Gastroesophageal sphincter (tissue), 3 donors: ENCODE data around the gene ERCC1.

ENCODE experiments used
- POLR2AphosphoS5 ChIP-seq: sonication (generic); formaldehyde crosslinking; IDR thresholded peaks from one replicate; pipeline ENCODE4 v1.6.1; 2017; ENCODE audit warnings: antibody characterized with exemption
- TF ChIP-seq, protein P1 (sequence below), 4 experiments: fragments of 200-600 bp in 2 of 4; fragments of 450-650 bp in 2 of 4; sonication (generic) in 1 of 4; IDR thresholded peaks; one replicate each; pipeline ENCODE4 v1.5.1; 2017 to 2019; ENCODE audit warnings: antibody characterized with exemption in 4 of 4, mild to moderate bottlenecking in 2 of 4, moderate library complexity in 2 of 4

DNA sequence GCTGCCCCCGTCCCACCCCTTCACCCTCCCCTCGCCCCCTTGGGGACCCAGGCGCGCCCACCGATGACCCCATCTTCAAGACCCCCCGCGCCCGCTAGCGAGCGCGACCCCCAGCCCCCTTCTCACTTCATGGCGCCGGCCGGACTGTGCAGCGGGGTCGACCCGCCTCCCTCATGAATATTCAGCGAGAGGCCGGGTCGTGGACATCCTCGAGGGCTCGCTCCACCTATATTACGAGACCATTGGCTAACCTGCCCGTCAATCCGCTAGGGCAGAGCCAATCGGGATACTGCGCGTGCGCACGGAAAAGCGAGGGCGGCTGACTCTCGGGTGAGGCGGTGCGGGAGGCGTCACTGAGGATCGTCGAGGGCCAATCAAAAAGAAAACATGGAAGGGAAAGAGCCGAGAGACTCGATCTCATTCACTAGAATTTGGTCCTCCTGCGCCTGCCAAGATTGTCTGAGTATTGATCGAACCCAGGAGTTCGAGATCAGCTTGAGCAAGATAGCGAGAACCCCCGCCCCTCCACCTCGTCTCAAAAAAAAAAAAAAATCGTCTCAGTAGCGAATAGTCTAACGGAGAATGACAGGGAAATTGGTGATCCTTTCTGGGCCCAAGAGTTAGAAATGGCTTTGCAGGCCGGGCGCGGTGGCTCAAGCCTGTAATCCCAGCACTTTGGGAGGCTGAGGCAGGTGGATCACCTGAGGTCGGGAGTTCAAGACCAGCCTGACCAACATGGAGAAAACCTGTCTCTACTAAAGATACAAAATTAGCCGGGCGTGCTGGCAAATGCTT lies 53.1 kb downstream of the ERCC1 start, which contains the start of gene ERCC2:
- TF ChIP-seq, protein P1, sequence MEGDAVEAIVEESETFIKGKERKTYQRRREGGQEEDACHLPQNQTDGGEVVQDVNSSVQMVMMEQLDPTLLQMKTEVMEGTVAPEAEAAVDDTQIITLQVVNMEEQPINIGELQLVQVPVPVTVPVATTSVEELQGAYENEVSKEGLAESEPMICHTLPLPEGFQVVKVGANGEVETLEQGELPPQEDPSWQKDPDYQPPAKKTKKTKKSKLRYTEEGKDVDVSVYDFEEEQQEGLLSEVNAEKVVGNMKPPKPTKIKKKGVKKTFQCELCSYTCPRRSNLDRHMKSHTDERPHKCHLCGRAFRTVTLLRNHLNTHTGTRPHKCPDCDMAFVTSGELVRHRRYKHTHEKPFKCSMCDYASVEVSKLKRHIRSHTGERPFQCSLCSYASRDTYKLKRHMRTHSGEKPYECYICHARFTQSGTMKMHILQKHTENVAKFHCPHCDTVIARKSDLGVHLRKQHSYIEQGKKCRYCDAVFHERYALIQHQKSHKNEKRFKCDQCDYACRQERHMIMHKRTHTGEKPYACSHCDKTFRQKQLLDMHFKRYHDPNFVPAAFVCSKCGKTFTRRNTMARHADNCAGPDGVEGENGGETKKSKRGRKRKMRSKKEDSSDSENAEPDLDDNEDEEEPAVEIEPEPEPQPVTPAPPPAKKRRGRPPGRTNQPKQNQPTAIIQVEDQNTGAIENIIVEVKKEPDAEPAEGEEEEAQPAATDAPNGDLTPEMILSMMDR (IDR thresholded peaks at IDR 0.05) = no peak
- TF ChIP-seq POLR2AphosphoS5 = no peak
